Osteoblast (primary cell): ENCODE data around the gene ADAM29. TPM values are rescaled to one million over a fixed set of nuclear protein-coding genes. Genes with fewer than 3 reads are reported as not detected.
"Not testable (repeated sequence)": the region's sequence is repeated elsewhere in the genome, so short reads cannot be mapped to it uniquely, and the experiment has no call there.

Experiments
- DNase-seq: peaks from one replicate; pipeline ENCODE4 v3.0.0; 2011; ENCODE audit warnings: low spot score, mixed read lengths; ENCODE audit not compliant: insufficient read length; ENCODE audit errors: missing footprints
- H2AFZ ChIP-seq: 2 replicates; pipeline ENCODE4 v1.6.0; 2011; ENCODE audit warnings: mild to moderate bottlenecking, low read length
- H3K27ac ChIP-seq: 2 replicates; pipeline ENCODE4 v1.5.1; 2011; ENCODE audit warnings: mild to moderate bottlenecking, low read depth, low read length, moderate library complexity
- H3K27me3 ChIP-seq: 2 replicates; pipeline ENCODE4 v1.6.0; 2012; ENCODE audit warnings: mild to moderate bottlenecking, control low read depth, inconsistent platforms, low read length, moderate library complexity; ENCODE audit not compliant: insufficient read depth
- H3K36me3 ChIP-seq: 2 replicates; pipeline ENCODE4 v1.5.1; 2011; ENCODE audit warnings: mild to moderate bottlenecking, low read length, control low read depth, moderate library complexity; ENCODE audit not compliant: insufficient read depth
- H3K4me1 ChIP-seq: 2 replicates; pipeline ENCODE4 v1.5.1; 2011; ENCODE audit warnings: mild to moderate bottlenecking, low read length, control low read depth, moderate library complexity; ENCODE audit not compliant: insufficient read depth
- H3K4me2 ChIP-seq: 2 replicates; pipeline ENCODE4 v1.6.0; 2011; ENCODE audit warnings: mild to moderate bottlenecking, low read length; ENCODE audit not compliant: insufficient read depth
- H3K4me3 ChIP-seq: fragments of 200-600 bp; sonication (generic); 3 replicates; pipeline ENCODE4 v1.5.1; 2012; ENCODE audit warnings: mild to moderate bottlenecking, low read length, inconsistent platforms; ENCODE audit not compliant: insufficient read depth
- H3K79me2 ChIP-seq: 2 replicates; pipeline ENCODE4 v1.6.0; 2012; ENCODE audit warnings: mild to moderate bottlenecking, low read length, control low read depth, inconsistent platforms; ENCODE audit not compliant: insufficient read depth
- H3K9me3 ChIP-seq: 2 replicates; pipeline ENCODE4 v1.5.1; 2011; ENCODE audit warnings: low read depth, low read length, control low read depth
- H4K20me1 ChIP-seq: 2 replicates; pipeline ENCODE4 v1.6.0; 2012; ENCODE audit warnings: mild to moderate bottlenecking, low read length, control low read depth; ENCODE audit not compliant: insufficient read depth
- total RNA-seq: library from RNA; depleted of rRNA; stranded (reverse); fragments of >200 nt; gene quantifications from 2 replicates; pipeline ENCODE4 v1.2.3, GENCODE V29; 2012
- TF ChIP-seq, protein P1 (sequence below): IDR thresholded peaks from 2 replicates; pipeline ENCODE4 v1.5.1; 2011; ENCODE audit warnings: mild to moderate bottlenecking, low read depth, low read length, moderate library complexity; ENCODE audit errors: extremely low read depth

ADAM29 gene
- not detected in 2 replicates for total RNA-seq

DNA sequence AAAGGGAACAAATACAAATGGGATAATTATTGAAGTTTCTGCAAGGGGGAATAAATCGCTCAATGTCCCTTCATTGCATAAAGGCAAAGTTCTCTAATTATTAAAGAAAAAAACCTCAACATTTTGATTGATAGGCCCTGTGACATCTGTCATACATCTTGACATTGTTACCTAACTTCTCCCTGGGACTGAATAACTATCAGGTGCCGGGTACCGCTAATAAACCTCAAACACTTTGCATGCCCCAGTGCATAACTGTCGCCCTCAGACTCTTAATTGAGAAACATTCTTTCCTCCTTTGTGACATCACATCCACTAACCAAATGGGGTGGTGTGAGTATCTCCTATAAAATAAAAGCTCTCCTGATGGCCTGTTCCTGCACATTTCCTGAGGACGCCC is at the start of gene ADAM29:
TSS of gene ADAM29 (plus strand) at position 301 of the 400 bp plus-strand sequence. CDS start 57,168 bp downstream, outside the sequence.
- TF ChIP-seq, protein P1, sequence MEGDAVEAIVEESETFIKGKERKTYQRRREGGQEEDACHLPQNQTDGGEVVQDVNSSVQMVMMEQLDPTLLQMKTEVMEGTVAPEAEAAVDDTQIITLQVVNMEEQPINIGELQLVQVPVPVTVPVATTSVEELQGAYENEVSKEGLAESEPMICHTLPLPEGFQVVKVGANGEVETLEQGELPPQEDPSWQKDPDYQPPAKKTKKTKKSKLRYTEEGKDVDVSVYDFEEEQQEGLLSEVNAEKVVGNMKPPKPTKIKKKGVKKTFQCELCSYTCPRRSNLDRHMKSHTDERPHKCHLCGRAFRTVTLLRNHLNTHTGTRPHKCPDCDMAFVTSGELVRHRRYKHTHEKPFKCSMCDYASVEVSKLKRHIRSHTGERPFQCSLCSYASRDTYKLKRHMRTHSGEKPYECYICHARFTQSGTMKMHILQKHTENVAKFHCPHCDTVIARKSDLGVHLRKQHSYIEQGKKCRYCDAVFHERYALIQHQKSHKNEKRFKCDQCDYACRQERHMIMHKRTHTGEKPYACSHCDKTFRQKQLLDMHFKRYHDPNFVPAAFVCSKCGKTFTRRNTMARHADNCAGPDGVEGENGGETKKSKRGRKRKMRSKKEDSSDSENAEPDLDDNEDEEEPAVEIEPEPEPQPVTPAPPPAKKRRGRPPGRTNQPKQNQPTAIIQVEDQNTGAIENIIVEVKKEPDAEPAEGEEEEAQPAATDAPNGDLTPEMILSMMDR = no peak
- Histone ChIP-seq H3K79me2 (no peaks in the 10 kb centered on the region), H3K36me3 (no peaks in the 10 kb centered on the region), H4K20me1 (no peaks in the 10 kb centered on the region), H3K4me3 (no peak within 1 kb of the TSS), H3K4me1 (no peaks in the 10 kb centered on the region), H3K9me3 (no peaks in the 10 kb centered on the region), H3K4me2 (no peak within 1 kb of the TSS), H3K27me3 (no peaks in the 10 kb centered on the region), H3K27ac (no peak within 1 kb of the TSS), H2AFZ (no peak within 1 kb of the TSS)
- DNase-seq = no peak

GRCh38 chr4:174869339-174869738 is 48.8 kb upstream of the ADAM29 start:
- H3K27ac ChIP-seq = no peak overlapping the region
- no peak overlapping the region for H3K4me3 ChIP-seq
- H3K9me3 ChIP-seq = no peaks in the 10 kb centered on the region
- no peaks in the 10 kb centered on the region for H3K27me3 ChIP-seq
- H4K20me1 ChIP-seq = no peaks in the 10 kb centered on the region
- no peak overlapping the region for H2AFZ ChIP-seq
- TF ChIP-seq, protein P1 = no peak
- no peaks in the 10 kb centered on the region for H3K36me3 ChIP-seq
- no peak overlapping the region for H3K4me2 ChIP-seq
- H3K4me1 ChIP-seq = no peaks in the 10 kb centered on the region
- DNase-seq = no peak
- H3K79me2 ChIP-seq = no peaks in the 10 kb centered on the region

- Histone ChIP-seq H3K27ac (no peak overlapping the region), H2AFZ (no peak overlapping the region), H3K4me1 (no peaks in the 10 kb centered on the region), H3K4me3 (no peak overlapping the region), H3K36me3 (no peaks in the 10 kb centered on the region), H3K79me2 (no peaks in the 10 kb centered on the region), H3K27me3 (no peaks in the 10 kb centered on the region), H3K9me3 (no peaks in the 10 kb centered on the region), H4K20me1 (no peaks in the 10 kb centered on the region), H3K4me2 (no peak overlapping the region)
- TF ChIP-seq, protein P1 = no peak
- no peak for DNase-seq
Measured at GRCh38 chr4:174870311-174870710, 47.8 kb upstream of the ADAM29 start.

DNA sequence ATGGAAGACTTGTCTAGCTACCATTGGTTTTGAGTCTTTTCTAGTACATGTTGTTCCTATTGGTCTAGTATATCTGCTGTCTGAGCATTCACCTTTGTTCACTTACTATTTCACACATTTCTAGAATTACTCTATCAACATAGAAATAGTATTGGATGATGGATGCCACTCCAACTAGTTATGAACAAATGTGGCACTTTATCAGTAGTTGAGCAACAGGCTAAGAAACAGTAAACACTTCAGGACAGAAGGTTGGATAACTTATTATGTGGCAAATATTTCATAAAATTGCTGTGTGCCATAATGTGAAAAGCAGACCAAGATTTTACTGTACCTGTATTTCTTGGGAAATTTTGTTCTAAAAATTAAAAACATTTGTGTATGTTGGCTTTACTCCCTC is 46.8 kb upstream of the ADAM29 start:
- H3K9me3 ChIP-seq = no peaks in the 10 kb centered on the region
- H4K20me1 ChIP-seq = no peaks in the 10 kb centered on the region
- TF ChIP-seq, protein P1 = no peak
- H3K27me3 ChIP-seq = no peaks in the 10 kb centered on the region
- H2AFZ ChIP-seq = no peak overlapping the region
- H3K36me3 ChIP-seq = no peaks in the 10 kb centered on the region
- DNase-seq = no peak
- H3K79me2 ChIP-seq = no peaks in the 10 kb centered on the region
- no peak overlapping the region for H3K4me3 ChIP-seq
- no peak overlapping the region for H3K27ac ChIP-seq
- no peaks in the 10 kb centered on the region for H3K4me1 ChIP-seq
- H3K4me2 ChIP-seq = no peak overlapping the region

GRCh38 chr4:174873146-174873545 is 45.0 kb upstream of the ADAM29 start:
- not testable (repeated sequence) for H3K36me3 ChIP-seq, H3K4me3 ChIP-seq, H2AFZ ChIP-seq, H3K4me2 ChIP-seq, H4K20me1 ChIP-seq, H3K9me3 ChIP-seq, H3K27me3 ChIP-seq, DNase-seq, H3K79me2 ChIP-seq, H3K27ac ChIP-seq, H3K4me1 ChIP-seq
